ENCODE data around the gene MRPS23. TPM values are rescaled to one million over a fixed set of nuclear protein-coding genes. Genes with fewer than 3 reads are reported as not detected.

The MRPS23 gene
- polyA plus RNA-seq, 1 donor from 2014 or later, result 80.5 TPM

DNA sequence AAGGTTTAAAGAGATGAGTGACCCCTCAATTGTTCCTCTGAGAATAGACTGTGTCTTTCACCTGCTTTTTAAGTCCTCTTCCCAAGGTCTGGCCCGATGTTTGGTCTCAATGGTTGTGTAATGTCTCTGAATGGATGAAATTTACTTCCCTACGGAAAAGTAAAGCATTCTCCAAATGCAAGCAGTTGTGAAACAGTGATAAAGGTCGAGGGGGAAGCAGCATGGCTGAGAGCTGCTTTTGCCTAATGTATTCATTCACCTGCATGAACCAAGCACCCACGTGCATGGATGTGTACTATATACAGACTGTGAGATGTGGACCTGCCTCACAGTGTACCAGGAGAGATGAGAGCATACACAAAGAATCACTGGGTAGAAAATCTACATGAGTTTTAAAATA, 11.4 kb downstream of the MRPS23 start:
- Histone ChIP-seq H3K4me2 (ENCODE audit: low read length) (no peak overlapping the region), H3K4me3 (ENCODE audit: low read length) (no peak overlapping the region), H3K79me2 (replicated peaks; ENCODE audit: insufficient read depth, low read length) (peaks cover 2% of the 10 kb centered on the region), H2AFZ (ENCODE audit: low read depth, low read length) (no peak overlapping the region), H3K27ac (ENCODE audit: low read length) (no peak overlapping the region), H3K9me3 (ENCODE audit: low read length) (no peaks in the 10 kb centered on the region), H3K9me2 (ENCODE audit: insufficient read depth, low read length) (no peaks in the 10 kb centered on the region), H3F3A (ENCODE audit: insufficient read depth, low read length, poor library complexity, severe bottlenecking) (no peaks in the 10 kb centered on the region), H3K9ac (ENCODE audit: low read length) (no peak overlapping the region), H3K36me3 (ENCODE audit: insufficient read depth, low read length) (no peaks in the 10 kb centered on the region), H3K27me3 (ENCODE audit: insufficient read depth, low read depth, low read length) (no peaks in the 10 kb centered on the region), H4K20me1 (ENCODE audit: insufficient read depth) (no peaks in the 10 kb centered on the region)
- no peak for TF ChIP-seq EZH2 (IDR thresholded peaks at IDR 0.05; ENCODE audit: borderline replicate concordance, insufficient read depth, low read length, poor library complexity, severe bottlenecking)

- H4K20me1 ChIP-seq (ENCODE audit: insufficient read depth), result no peaks in the 10 kb centered on the region
- H3K4me2 ChIP-seq (ENCODE audit: low read length), result no peak overlapping the region
- no peaks in the 10 kb centered on the region for H3K36me3 ChIP-seq (ENCODE audit: insufficient read depth, low read length)
- no peak for TF ChIP-seq SMC3 (conservative IDR thresholded peaks at IDR 0.05; ENCODE audit: poor library complexity)
- no peak for TF ChIP-seq POLR2AphosphoS5 (IDR thresholded peaks at IDR 0.05)
- TF ChIP-seq RAD21 (conservative IDR thresholded peaks at IDR 0.05), result no peak
- TF ChIP-seq MXI1 (conservative IDR thresholded peaks at IDR 0.05; ENCODE audit: poor library complexity, severe bottlenecking), result no peak
- TF ChIP-seq TAF1 (IDR thresholded peaks at IDR 0.05; ENCODE audit: low read depth), result no peak
- TF ChIP-seq CTCF (IDR thresholded peaks at IDR 0.05; ENCODE audit: poor library complexity, severe bottlenecking), result no peak
- no peak for TF ChIP-seq REST (IDR thresholded peaks at IDR 0.05; ENCODE audit: borderline replicate concordance)
- no peak for TF ChIP-seq EP300 (conservative IDR thresholded peaks at IDR 0.05; ENCODE audit: poor library complexity, severe bottlenecking)
- TF ChIP-seq EZH2 (IDR thresholded peaks at IDR 0.05; ENCODE audit: borderline replicate concordance, insufficient read depth, low read length, poor library complexity, severe bottlenecking), result no peak
- H3K9me2 ChIP-seq (ENCODE audit: insufficient read depth, low read length), result no peaks in the 10 kb centered on the region
- no peaks in the 10 kb centered on the region for H3K9me3 ChIP-seq (ENCODE audit: low read length)
- no peak overlapping the region for H3K4me3 ChIP-seq (ENCODE audit: low read length)
- no peak overlapping the region for H3K27ac ChIP-seq (ENCODE audit: low read length)
- no peak overlapping the region for H2AFZ ChIP-seq (ENCODE audit: low read depth, low read length)
- no peaks in the 10 kb centered on the region for H3F3A ChIP-seq (ENCODE audit: insufficient read depth, low read length, poor library complexity, severe bottlenecking)
- H3K79me2 ChIP-seq (replicated peaks; ENCODE audit: insufficient read depth, low read length), result no peaks in the 10 kb centered on the region
- no peak overlapping the region for H3K9ac ChIP-seq (ENCODE audit: low read length)
- H3K27me3 ChIP-seq (ENCODE audit: insufficient read depth, low read depth, low read length), result no peaks in the 10 kb centered on the region
These were observed 14.4 kb downstream of the MRPS23 start for GRCh38 chr17:57835333-57835900.
